ENCODE results near the gene ZNF175.

- TF ChIP-seq EZH2phosphoT487 (IDR thresholded peaks at IDR 0.05; ENCODE audit: low read depth, severe bottlenecking, unreplicated experiment) (no peak), CTCF (IDR thresholded peaks at IDR 0.05; ENCODE audit: poor library complexity) (no peak)
Measured at GRCh38 chr19:51594774-51595109, 23.7 kb downstream of the ZNF175 start.

Measured in hepatocyte (in vitro differentiated cells).